Measurements from ENCODE around the gene RNF149.

RNF149 gene

DNA sequence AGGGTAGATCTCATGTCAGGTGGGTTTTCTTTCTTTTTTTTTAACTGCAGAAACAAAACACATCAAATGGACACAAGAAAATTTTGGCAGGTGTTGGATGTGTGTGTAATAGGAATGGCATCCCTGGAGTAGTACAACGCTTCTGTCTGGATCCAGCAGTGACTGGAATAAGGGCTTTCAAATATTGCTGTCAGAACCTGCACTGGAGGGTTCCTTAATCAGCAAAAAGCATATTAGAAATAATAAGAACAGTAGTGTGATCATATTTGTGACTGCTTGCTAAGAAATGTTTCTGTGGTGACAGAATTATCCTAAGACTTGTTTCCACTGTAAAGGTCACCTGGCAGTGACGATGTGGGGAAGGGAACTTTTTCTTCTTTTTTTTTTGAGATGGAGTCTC is 48.0 kb upstream of the RNF149 start (continued):
- TF ChIP-seq RARB (CRISPR knock-in tag; IDR thresholded peaks at IDR 0.05) (no peak), ESRRG (CRISPR knock-in tag; IDR thresholded peaks at IDR 0.05) (no peak), OSR1 (CRISPR knock-in tag; IDR thresholded peaks at IDR 0.05) (no peak), ZC3H10 (CRISPR knock-in tag; IDR thresholded peaks at IDR 0.05) (no peak), BACH2 (CRISPR knock-in tag; IDR thresholded peaks at IDR 0.05; ENCODE audit: borderline replicate concordance) (no peak)

DNA sequence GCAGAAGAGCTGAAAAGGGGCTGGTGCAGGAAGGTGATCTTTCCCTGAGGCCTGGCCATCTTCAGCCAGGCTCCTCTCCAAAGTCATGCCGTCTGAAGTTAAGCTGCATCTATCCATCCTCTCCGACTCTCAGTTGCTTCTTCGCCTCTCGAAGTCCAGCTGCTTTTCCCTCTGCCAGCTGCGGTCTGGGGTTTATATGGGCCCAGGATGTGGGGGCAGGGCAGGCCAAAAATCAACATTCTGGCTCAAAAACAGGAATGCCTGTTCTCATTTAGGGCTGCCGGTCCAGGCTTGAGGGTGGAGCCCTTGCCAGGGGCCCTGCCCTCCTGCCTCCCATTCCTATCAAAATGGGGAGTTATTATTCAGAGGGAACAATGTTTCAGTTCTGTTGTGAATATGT is 47.6 kb upstream of the RNF149 start:
- ATAC-seq, result no peak; the same call in 2 of the 3 replicates
- TF ChIP-seq ZFP3 (CRISPR knock-in tag; IDR thresholded peaks at IDR 0.05) (no peak), PPARA (CRISPR knock-in tag; IDR thresholded peaks at IDR 0.05; ENCODE audit: borderline replicate concordance) (no peak), ZC3H10 (CRISPR knock-in tag; IDR thresholded peaks at IDR 0.05) (no peak), ISL1 (CRISPR knock-in tag; IDR thresholded peaks at IDR 0.05) (no peak), RARB (CRISPR knock-in tag; IDR thresholded peaks at IDR 0.05) (no peak), ZNF8 (CRISPR knock-in tag; IDR thresholded peaks at IDR 0.05) (no peak)

DNA sequence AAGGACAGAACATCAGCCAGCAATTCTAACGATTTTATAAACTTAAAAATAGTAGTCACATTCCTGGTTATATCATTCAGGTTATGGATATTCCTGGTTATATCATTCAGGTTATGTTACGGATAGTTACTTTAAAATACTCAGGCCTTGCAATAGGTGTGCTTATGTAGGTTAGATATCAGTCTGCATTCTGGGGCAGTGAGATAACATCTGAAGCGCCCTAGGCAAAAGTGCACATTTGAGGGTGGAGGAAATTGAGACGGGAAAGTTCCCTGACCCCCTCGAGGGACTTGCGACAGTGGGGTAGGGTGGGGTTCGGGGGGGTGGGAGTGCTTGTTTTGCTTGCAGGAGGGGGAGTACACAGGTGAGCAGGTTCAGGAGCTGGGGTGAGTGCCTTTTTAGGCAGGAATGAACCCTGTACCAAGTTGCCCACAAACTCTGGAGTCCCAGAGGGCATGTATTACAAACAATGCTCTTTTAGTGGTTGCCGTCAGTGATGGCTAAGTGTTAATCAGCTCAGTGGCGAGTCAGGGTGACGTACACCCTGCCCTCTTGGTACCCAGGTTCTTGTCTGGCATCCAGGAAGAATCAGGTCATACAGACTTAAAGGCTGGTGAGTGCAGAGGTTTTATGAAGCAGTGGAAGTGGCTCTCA is 47.0 kb upstream of the RNF149 start:
- TF ChIP-seq ZNF70 (CRISPR knock-in tag; IDR thresholded peaks at IDR 0.05) (no peak), ISL1 (CRISPR knock-in tag; IDR thresholded peaks at IDR 0.05) (no peak), PPARA (CRISPR knock-in tag; IDR thresholded peaks at IDR 0.05; ENCODE audit: borderline replicate concordance) (no peak), ZC3H10 (CRISPR knock-in tag; IDR thresholded peaks at IDR 0.05) (no peak), OSR1 (CRISPR knock-in tag; IDR thresholded peaks at IDR 0.05) (no peak), BACH2 (CRISPR knock-in tag; IDR thresholded peaks at IDR 0.05; ENCODE audit: borderline replicate concordance) (no peak), ZNF565 (CRISPR knock-in tag; conservative IDR thresholded peaks at IDR 0.05; ENCODE audit: low read depth) (no peak), ZNF8 (CRISPR knock-in tag; IDR thresholded peaks at IDR 0.05) (no peak), TCF4 (CRISPR knock-in tag; IDR thresholded peaks at IDR 0.05; ENCODE audit: borderline replicate concordance) (no peak), RARB (CRISPR knock-in tag; IDR thresholded peaks at IDR 0.05) (no peak), ZFP30 (CRISPR knock-in tag; IDR thresholded peaks at IDR 0.05) (no peak), ESRRG (CRISPR knock-in tag; IDR thresholded peaks at IDR 0.05) (no peak), ZFP3 (CRISPR knock-in tag; IDR thresholded peaks at IDR 0.05) (no peak)
- TF ChIP-seq, protein P1, sequence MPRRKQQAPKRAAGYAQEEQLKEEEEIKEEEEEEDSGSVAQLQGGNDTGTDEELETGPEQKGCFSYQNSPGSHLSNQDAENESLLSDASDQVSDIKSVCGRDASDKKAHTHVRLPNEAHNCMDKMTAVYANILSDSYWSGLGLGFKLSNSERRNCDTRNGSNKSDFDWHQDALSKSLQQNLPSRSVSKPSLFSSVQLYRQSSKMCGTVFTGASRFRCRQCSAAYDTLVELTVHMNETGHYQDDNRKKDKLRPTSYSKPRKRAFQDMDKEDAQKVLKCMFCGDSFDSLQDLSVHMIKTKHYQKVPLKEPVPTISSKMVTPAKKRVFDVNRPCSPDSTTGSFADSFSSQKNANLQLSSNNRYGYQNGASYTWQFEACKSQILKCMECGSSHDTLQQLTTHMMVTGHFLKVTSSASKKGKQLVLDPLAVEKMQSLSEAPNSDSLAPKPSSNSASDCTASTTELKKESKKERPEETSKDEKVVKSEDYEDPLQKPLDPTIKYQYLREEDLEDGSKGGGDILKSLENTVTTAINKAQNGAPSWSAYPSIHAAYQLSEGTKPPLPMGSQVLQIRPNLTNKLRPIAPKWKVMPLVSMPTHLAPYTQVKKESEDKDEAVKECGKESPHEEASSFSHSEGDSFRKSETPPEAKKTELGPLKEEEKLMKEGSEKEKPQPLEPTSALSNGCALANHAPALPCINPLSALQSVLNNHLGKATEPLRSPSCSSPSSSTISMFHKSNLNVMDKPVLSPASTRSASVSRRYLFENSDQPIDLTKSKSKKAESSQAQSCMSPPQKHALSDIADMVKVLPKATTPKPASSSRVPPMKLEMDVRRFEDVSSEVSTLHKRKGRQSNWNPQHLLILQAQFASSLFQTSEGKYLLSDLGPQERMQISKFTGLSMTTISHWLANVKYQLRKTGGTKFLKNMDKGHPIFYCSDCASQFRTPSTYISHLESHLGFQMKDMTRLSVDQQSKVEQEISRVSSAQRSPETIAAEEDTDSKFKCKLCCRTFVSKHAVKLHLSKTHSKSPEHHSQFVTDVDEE (CRISPR knock-in tag; IDR thresholded peaks at IDR 0.05), result no peak
- TF ChIP-seq, protein P2, sequence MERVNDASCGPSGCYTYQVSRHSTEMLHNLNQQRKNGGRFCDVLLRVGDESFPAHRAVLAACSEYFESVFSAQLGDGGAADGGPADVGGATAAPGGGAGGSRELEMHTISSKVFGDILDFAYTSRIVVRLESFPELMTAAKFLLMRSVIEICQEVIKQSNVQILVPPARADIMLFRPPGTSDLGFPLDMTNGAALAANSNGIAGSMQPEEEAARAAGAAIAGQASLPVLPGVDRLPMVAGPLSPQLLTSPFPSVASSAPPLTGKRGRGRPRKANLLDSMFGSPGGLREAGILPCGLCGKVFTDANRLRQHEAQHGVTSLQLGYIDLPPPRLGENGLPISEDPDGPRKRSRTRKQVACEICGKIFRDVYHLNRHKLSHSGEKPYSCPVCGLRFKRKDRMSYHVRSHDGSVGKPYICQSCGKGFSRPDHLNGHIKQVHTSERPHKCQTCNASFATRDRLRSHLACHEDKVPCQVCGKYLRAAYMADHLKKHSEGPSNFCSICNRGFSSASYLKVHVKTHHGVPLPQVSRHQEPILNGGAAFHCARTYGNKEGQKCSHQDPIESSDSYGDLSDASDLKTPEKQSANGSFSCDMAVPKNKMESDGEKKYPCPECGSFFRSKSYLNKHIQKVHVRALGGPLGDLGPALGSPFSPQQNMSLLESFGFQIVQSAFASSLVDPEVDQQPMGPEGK (CRISPR knock-in tag; IDR thresholded peaks at IDR 0.05; ENCODE audit: borderline replicate concordance), result no peak
- TF ChIP-seq, protein P3, sequence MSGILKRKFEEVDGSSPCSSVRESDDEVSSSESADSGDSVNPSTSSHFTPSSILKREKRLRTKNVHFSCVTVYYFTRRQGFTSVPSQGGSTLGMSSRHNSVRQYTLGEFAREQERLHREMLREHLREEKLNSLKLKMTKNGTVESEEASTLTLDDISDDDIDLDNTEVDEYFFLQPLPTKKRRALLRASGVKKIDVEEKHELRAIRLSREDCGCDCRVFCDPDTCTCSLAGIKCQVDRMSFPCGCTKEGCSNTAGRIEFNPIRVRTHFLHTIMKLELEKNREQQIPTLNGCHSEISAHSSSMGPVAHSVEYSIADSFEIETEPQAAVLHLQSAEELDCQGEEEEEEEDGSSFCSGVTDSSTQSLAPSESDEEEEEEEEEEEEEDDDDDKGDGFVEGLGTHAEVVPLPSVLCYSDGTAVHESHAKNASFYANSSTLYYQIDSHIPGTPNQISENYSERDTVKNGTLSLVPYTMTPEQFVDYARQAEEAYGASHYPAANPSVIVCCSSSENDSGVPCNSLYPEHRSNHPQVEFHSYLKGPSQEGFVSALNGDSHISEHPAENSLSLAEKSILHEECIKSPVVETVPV (CRISPR knock-in tag; IDR thresholded peaks at IDR 0.05), result no peak
- no peak for ATAC-seq

DNA sequence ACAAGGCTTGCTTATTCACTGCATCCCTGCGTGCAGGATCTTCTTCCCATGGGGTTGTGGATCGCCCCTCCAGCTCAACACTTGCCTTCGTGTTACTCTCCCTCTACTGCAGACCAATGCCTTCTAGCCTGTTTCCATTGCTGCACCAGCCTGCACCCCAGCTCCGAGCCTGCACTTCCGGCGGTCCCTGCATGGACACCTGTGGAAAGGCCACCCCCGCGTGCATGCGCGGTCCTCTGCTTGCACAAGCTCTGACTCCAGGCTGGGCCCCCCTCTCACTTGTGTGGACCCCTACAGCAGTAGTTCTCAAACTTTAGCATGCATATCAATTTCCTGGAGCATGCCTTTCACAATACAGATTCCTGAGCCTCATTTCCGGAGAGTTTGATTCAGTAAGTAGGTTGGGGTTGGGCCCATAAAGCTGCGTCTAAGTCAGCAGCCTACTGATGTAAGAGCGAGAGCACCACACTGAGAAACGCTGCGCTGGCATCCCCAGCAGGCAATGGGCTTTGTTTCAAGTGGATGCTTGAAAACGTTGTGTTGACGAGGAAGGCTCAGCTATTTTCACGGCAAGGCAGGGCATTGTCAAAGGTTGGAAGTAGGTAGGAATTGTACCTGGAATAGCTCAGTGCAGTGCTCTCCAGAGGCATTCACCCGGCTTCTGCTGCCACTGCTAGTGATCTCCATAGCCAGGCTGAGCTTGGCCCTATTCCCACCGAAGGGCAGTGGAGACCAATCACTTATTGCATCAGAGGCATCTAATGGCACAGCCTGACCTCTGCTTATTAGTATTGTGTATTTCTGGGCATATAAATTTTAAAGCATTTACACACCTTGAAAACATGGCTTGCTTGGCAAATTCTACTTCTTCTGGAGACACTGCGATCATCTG is 46.2 kb upstream of the RNF149 start:
- no peak for ATAC-seq
- TF ChIP-seq OSR1 (CRISPR knock-in tag; IDR thresholded peaks at IDR 0.05) (no peak), PPARA (CRISPR knock-in tag; IDR thresholded peaks at IDR 0.05; ENCODE audit: borderline replicate concordance) (no peak), ZNF565 (CRISPR knock-in tag; conservative IDR thresholded peaks at IDR 0.05; ENCODE audit: low read depth) (no peak), TOX (CRISPR knock-in tag; IDR thresholded peaks at IDR 0.05; ENCODE audit: borderline replicate concordance) (no peak), BACH2 (CRISPR knock-in tag; IDR thresholded peaks at IDR 0.05; ENCODE audit: borderline replicate concordance) (no peak), ZNF70 (CRISPR knock-in tag; IDR thresholded peaks at IDR 0.05) (no peak), RARB (CRISPR knock-in tag; IDR thresholded peaks at IDR 0.05) (no peak), ZNF8 (CRISPR knock-in tag; IDR thresholded peaks at IDR 0.05) (no peak), CSDC2 (CRISPR knock-in tag; IDR thresholded peaks at IDR 0.05) (no peak), ISL1 (CRISPR knock-in tag; IDR thresholded peaks at IDR 0.05) (no peak), GLIS3 (CRISPR knock-in tag; IDR thresholded peaks at IDR 0.05) (no peak), ZFP3 (CRISPR knock-in tag; IDR thresholded peaks at IDR 0.05) (no peak), TCF4 (CRISPR knock-in tag; IDR thresholded peaks at IDR 0.05; ENCODE audit: borderline replicate concordance) (no peak)
- TF ChIP-seq, protein P3 (CRISPR knock-in tag; IDR thresholded peaks at IDR 0.05), result no peak
- TF ChIP-seq, protein P1 (CRISPR knock-in tag; IDR thresholded peaks at IDR 0.05), result no peak
